BJ (cell line): ENCODE data around the gene HSPG2. TPM values are rescaled to one million over a fixed set of nuclear protein-coding genes. Genes with fewer than 3 reads are reported as not detected.
"Not testable (repeated sequence)": the region's sequence is repeated elsewhere in the genome, so short reads cannot be mapped to it uniquely, and the experiment has no call there.

ENCODE experiments used
- CTCF ChIA-PET: fragments of 350-600 bp; formaldehyde crosslinking; extraction: SDS; loops from one replicate; lab custom pipeline; 2021; ENCODE audit warnings: antibody characterized with exemption, inconsistent platforms; lab: Yijun Ruan, JAX
- POLR2A ChIA-PET: fragments of 300-600 bp; sonication (Branson Sonifier 250); formaldehyde crosslinking; extraction: SDS; loops from one replicate; lab custom pipeline; 2021; ENCODE audit warnings: antibody characterized with exemption; lab: Charles Lee
- DNase-seq: peaks from one replicate; pipeline ENCODE4 v3.0.0-alpha.2; 2011; ENCODE audit warnings: low read depth
- H3K27me3 ChIP-seq: 2 replicates; pipeline ENCODE4 v1.6.0; 2011; ENCODE audit warnings: low read length; ENCODE audit not compliant: control insufficient read depth, insufficient read depth
- H3K36me3 ChIP-seq: 2 replicates; pipeline ENCODE4 v1.5.1; 2011; ENCODE audit warnings: low read length; ENCODE audit not compliant: control insufficient read depth, insufficient read depth
- H3K4me3 ChIP-seq: 2 replicates; pipeline ENCODE4 v1.5.1; 2011; ENCODE audit warnings: low read depth, mild to moderate bottlenecking, control low read depth, low read length
- polyA plus RNA-seq: library from polyadenylated mRNA; depleted of rRNA; stranded (reverse); fragments of >200 nt; gene quantifications from 2 replicates; pipeline ENCODE4 v1.2.3, GENCODE V29; 2011
- TF ChIP-seq, protein P1 (sequence below): IDR thresholded peaks from 2 replicates; pipeline ENCODE4 v1.5.1; 2011; ENCODE audit warnings: low read depth, mild to moderate bottlenecking, control low read depth, inconsistent platforms, low read length, moderate library complexity; ENCODE audit not compliant: insufficient read depth

Gene HSPG2
- polyA plus RNA-seq, 1 experiment: 45.1 TPM

- CTCF ChIA-PET: interaction anchor here (1.7 kb wide), 1 partner anchor 13 kb away, joined by 6 read pairs; no protein-coding TSS in a partner anchor
- POLR2A ChIA-PET: no interaction called here
- DNase-seq: no peak
- Histone ChIP-seq H3K36me3 (no peaks in the 10 kb centered on the region), H3K4me3 (no peak overlapping the region), H3K27me3 (no peaks in the 10 kb centered on the region)
- TF ChIP-seq, protein P1, sequence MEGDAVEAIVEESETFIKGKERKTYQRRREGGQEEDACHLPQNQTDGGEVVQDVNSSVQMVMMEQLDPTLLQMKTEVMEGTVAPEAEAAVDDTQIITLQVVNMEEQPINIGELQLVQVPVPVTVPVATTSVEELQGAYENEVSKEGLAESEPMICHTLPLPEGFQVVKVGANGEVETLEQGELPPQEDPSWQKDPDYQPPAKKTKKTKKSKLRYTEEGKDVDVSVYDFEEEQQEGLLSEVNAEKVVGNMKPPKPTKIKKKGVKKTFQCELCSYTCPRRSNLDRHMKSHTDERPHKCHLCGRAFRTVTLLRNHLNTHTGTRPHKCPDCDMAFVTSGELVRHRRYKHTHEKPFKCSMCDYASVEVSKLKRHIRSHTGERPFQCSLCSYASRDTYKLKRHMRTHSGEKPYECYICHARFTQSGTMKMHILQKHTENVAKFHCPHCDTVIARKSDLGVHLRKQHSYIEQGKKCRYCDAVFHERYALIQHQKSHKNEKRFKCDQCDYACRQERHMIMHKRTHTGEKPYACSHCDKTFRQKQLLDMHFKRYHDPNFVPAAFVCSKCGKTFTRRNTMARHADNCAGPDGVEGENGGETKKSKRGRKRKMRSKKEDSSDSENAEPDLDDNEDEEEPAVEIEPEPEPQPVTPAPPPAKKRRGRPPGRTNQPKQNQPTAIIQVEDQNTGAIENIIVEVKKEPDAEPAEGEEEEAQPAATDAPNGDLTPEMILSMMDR: no peak
Measured at GRCh38 chr1:21952786-21953520, 15.8 kb upstream of the HSPG2 start.

DNA sequence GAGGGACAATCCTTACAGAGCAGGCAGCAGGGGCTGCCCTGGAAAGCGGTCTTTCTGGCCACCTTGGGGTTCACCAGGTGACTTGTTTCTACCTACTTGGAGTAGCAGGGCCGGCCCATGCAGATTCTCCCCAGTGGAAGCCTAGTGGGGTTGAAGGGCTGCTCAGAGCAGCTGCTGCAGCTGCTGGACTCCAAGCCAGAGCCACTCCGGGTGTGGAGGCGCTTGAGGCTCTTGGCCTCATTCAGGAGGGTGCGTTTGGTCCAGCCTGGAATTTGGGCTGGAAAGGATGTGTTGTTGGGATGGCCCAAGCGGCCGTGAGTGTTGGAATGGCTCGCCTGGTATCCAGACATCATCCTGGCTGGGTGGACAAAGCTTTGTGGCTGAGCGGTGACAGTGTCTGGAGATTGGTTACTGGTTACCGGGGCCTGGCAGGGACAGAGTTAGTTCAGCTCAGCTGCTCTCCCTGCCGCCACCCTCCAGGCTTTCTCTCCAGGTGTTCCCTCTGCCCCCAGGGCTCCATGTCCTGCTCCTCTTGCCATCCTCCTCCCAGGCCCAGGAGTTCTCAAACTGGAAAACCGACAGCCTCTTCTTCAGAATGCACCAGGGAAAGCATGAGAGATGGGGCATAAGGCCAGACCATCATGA is 14.2 kb upstream of the HSPG2 start:
- no peak for DNase-seq
- TF ChIP-seq, protein P1: no peak
- Histone ChIP-seq H3K4me3 (no peak overlapping the region), H3K36me3 (no peaks in the 10 kb centered on the region), H3K27me3 (no peaks in the 10 kb centered on the region)
- ChIA-PET CTCF (interaction anchor here (0.6 to 1.3 kb wide), 5 partner anchors 12 to 53 kb away, joined by 3 to 7 read pairs (median 3); partner anchors contain the start of gene HSPG2), POLR2A (no interaction called here)

DNA sequence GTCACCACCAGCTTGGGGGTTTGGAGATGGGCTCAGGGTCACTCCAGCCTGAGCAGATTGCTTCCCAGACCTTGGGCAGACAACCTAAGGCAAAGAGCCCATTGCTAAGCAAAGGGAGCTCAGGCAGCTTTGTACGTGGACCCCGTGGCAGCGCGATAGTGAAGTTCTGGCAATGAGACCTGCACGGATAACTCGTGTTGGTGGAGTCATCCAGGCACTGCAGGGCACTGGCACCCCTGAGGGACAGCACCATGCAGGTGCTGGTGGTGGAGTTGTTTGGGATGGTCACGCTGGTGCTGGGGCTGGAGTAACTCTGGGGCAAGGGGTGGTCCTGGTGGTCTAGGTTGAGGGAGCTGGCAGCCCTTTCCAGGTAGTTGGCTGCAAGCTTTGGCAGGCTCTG is 13.6 kb upstream of the HSPG2 start:
- ChIA-PET POLR2A (no interaction called here), CTCF (interaction anchor here (0.6 to 1.3 kb wide), 4 partner anchors 8 to 52 kb away, joined by 3 to 7 read pairs (median 3); no protein-coding TSS in a partner anchor)
- H3K36me3 ChIP-seq: no peaks in the 10 kb centered on the region
- TF ChIP-seq, protein P1: no peak
- no peak overlapping the region for H3K4me3 ChIP-seq
- no peaks in the 10 kb centered on the region for H3K27me3 ChIP-seq
- no peak for DNase-seq

DNA sequence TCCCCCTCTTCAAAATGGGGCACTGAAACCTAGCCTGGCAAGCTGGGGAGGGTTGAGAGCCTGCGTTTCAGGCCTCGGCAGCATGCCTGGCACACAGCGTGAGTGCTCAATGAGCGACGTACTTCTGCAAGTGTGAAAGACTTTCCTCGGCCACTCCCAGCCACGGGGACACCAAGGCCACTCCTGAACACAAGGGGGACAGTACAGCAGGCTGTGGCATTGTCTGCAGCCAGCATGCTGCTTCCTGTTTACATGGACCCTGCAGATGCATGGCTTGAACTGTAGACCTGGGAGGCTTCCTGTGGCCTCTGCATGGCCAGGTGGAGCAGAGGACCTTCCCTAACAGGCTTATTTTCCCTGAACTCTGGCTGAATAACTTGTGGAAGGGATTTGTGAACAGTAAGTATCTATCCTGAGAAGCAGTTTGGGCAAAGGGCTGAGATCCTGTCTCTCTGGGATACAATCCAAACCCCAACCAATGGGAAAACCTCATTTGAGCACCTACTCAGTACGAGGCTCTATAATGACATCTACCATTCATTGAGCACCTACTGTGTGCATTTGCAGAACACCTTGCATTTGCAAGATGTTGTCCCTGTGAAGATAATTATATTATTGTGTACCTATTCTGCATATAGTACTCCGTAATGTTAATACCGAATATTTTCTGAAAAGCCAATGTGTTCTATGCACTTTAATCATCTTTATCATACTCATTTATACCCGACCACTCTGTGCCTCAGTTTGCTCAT is 9.9 kb upstream of the HSPG2 start:
- DNase-seq: no peak
- ChIA-PET CTCF (interaction anchor here (1.2 to 1.7 kb wide), 2 partner anchors 8 to 9 kb away, joined by 3 read pairs; no protein-coding TSS in a partner anchor), POLR2A (no interaction called here)
- Histone ChIP-seq H3K36me3 (no peaks in the 10 kb centered on the region), H3K4me3 (no peak overlapping the region), H3K27me3 (no peaks in the 10 kb centered on the region)
- TF ChIP-seq, protein P1: no peak

- no peaks in the 10 kb centered on the region for H3K36me3 ChIP-seq
- POLR2A ChIA-PET: no interaction called here
- no peak for DNase-seq
- TF ChIP-seq, protein P1: no peak
- H3K4me3 ChIP-seq: no peak overlapping the region
- H3K27me3 ChIP-seq: no peaks in the 10 kb centered on the region
- CTCF ChIA-PET: no interaction called here
Measured at GRCh38 chr1:21944733-21945073, 7.6 kb upstream of the HSPG2 start.

GRCh38 chr1:21942959-21943640 is 6.0 kb upstream of the HSPG2 start:
- not testable (repeated sequence) for H3K36me3 ChIP-seq, H3K27me3 ChIP-seq, H3K4me3 ChIP-seq, DNase-seq
- ChIA-PET POLR2A (interaction anchor here (0.5 kb wide), 1 partner anchor 93 kb away, joined by 9 read pairs; no protein-coding TSS in a partner anchor), CTCF (interaction anchor here (0.6 to 1.7 kb wide), 4 partner anchors 12 to 61 kb away, joined by 3 to 4 read pairs (median 3); no protein-coding TSS in a partner anchor)
